ENCODE data around the gene MEGF8.
A peak's percentile ranks its signal among the peaks of the same experiment; 100 is the strongest.

MEGF8 gene

GRCh38 chr19:42389899-42390298 is 64.5 kb downstream of the MEGF8 start, which contains the start of gene CNFN:
CNFN (minus strand) TSS chr19:42390297; CDS start chr19:42389037, 1,260 bp downstream.
- FAIRE-seq: no peak

GRCh38 chr19:42392165-42392564 is 66.7 kb downstream of the MEGF8 start:
- no peak for FAIRE-seq

GRCh38 chr19:42394751-42395150 is 69.3 kb downstream of the MEGF8 start:
- FAIRE-seq: no peak

GRCh38 chr19:42396381-42397262 is 71.2 kb downstream of the MEGF8 start:
- FAIRE-seq: peak; percentile 98

- no peak for FAIRE-seq
These were observed 72.1 kb downstream of the MEGF8 start for GRCh38 chr19:42397263-42398166.

- FAIRE-seq: no peak
These were observed 75.0 kb downstream of the MEGF8 start for GRCh38 chr19:42400404-42400803.

- FAIRE-seq: no peak
These were observed 76.2 kb downstream of the MEGF8 start for GRCh38 chr19:42401365-42402303.

GRCh38 chr19:42402376-42403116 is 77.1 kb downstream of the MEGF8 start:
- FAIRE-seq: no peak

- no peak for FAIRE-seq
These were observed 78.2 kb downstream of the MEGF8 start for GRCh38 chr19:42403586-42403985.

DNA sequence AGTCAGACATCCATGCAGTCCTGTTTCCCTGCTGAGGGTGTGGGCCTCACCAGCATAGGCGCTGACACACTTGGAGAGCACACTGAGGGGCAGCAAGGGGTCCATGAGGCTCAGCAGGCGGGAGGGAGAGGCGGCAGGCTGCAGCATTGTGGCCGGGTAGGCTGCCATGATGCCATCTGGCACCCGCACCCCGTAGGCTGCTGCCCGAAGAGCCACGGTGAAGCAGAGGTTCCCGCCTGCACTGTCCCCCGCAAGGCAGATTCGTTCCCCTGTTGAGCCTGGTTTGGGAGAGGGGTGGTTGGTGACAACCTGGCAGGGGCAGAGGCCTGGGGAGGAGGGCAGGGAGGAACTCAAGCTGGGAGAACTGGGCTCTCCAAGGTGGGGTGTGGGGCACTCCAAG is 80.7 kb downstream of the MEGF8 start:
- no peak for FAIRE-seq

GRCh38 chr19:42407085-42407815 is 81.8 kb downstream of the MEGF8 start:
- no peak for FAIRE-seq

- no peak for FAIRE-seq
These were observed 82.4 kb downstream of the MEGF8 start for GRCh38 chr19:42407816-42408175.

- FAIRE-seq: no peak
These were observed 84.0 kb downstream of the MEGF8 start for GRCh38 chr19:42409477-42409876.

GRCh38 chr19:42410371-42410770 is 84.9 kb downstream of the MEGF8 start:
- FAIRE-seq: no peak

GRCh38 chr19:42411581-42412178 is 86.2 kb downstream of the MEGF8 start:
- FAIRE-seq: no peak

- FAIRE-seq: no peak
These were observed 86.8 kb downstream of the MEGF8 start for GRCh38 chr19:42412227-42412626.

- no peak for FAIRE-seq
These were observed 87.2 kb downstream of the MEGF8 start for GRCh38 chr19:42412661-42413076.

- FAIRE-seq: no peak
These were observed 93.9 kb downstream of the MEGF8 start for GRCh38 chr19:42419309-42419708.

DNA sequence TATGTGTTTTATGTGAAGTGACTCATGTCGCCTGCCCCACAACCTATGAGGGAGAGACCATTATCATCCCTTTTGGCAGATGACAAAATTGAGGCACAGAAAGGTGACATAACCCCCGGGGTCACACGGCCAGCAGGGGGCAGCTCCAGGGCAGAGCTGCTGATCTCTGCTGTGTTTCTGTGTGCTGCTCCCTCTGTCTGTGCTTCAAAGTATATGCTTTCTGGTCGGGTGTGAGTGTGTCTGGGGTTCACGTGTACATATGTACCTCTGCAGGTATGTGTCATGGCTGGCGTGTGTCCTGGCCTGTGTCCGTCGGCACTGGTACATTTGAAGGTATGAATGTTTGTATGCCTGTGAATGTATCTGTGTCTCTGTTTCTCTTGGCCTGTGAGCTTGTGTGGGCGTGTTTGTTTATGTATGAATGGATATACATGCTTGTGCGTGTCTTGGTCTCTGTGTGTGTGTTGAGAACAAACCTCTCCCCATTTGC is 94.7 kb downstream of the MEGF8 start:
- no peak for FAIRE-seq

GRCh38 chr19:42421101-42421500 is 95.7 kb downstream of the MEGF8 start:
- FAIRE-seq: no peak

Measured in islet of Langerhans (tissue), 1 donor.